ENCODE measurements around the gene C6orf136. TPM values are rescaled to one million over a fixed set of nuclear protein-coding genes. Genes with fewer than 3 reads are reported as not detected.
A peak's percentile ranks its signal among the peaks of the same experiment; 100 is the strongest.

C6orf136 gene
- total RNA-seq, 4 donors from 2014 or later: 13.4 to 31.7 (median 23.8) TPM

DNA sequence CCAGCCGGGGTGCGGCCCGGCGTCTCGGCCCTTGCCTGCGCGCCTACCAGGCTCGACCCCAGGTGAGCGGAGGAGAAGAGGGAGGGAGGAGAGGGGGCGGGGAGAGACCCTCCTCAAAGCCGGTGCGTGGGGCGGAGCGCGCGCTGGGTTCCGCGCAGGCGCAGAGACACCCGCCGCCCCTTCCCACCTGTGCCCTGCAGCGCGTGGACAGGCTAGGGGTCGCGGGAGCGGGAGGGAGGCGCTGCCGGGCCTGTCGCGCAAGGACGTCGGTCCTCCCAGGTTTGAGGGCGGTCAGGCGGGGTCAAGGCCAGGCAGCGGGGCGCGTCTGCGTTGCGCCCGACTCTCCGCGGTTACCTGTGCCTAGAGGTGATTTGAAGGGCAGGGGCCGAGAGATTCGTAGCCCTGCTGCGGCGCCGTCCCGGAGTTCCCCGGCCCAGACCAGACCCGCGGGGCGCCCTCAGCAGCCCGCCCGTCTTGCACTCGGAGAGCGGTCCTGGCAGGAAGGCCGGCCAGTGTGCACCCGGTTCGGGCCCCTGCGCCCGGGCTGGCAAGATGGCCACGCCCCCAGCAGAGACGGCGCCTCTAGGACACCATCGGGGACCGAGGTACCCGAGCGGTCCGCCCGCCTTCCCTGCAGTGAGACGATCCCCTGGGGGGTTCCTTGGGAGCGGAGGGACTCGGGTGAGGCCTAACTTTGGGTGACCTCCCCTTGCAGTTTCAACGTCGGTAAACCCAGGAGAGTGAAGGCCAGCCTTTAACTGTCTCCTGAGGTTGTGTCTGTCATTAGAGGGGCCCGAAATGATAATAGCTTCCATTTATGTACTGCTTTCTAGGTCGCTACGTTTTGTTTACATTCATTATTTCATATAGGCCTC is 546 bp downstream of the C6orf136 start:
- peak; percentile 81 for DNase-seq
- WGBS, 2 donors: 0 to 1% methylated on average over 12 to 33 of the region's 78 CpGs
- Histone ChIP-seq H3K4me3 (replicated peaks in 1 of 3) (peak overlapping the region; percentile 67 to 83 (median 72)), H3K27me3 (no peaks in the 10 kb centered on the region), H3K9me3 (no peaks in the 10 kb centered on the region), H3K36me3 (peaks cover 14 to 18% of the 10 kb centered on the region in 2 donors), H3K27ac (peak overlapping the region; percentile 84 to 95 (median 92)), H3K4me1 (peaks cover 6 to 18% of the 10 kb centered on the region in 2 donors)
- TF ChIP-seq POLR2A (IDR thresholded peaks at IDR 0.05): peak in 1 of 2 donors; percentile 75
- TF ChIP-seq, protein P1, sequence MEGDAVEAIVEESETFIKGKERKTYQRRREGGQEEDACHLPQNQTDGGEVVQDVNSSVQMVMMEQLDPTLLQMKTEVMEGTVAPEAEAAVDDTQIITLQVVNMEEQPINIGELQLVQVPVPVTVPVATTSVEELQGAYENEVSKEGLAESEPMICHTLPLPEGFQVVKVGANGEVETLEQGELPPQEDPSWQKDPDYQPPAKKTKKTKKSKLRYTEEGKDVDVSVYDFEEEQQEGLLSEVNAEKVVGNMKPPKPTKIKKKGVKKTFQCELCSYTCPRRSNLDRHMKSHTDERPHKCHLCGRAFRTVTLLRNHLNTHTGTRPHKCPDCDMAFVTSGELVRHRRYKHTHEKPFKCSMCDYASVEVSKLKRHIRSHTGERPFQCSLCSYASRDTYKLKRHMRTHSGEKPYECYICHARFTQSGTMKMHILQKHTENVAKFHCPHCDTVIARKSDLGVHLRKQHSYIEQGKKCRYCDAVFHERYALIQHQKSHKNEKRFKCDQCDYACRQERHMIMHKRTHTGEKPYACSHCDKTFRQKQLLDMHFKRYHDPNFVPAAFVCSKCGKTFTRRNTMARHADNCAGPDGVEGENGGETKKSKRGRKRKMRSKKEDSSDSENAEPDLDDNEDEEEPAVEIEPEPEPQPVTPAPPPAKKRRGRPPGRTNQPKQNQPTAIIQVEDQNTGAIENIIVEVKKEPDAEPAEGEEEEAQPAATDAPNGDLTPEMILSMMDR (IDR thresholded peaks at IDR 0.05): no peak
- intact Hi-C loops (cut with DNase I): no loop called here

DNA sequence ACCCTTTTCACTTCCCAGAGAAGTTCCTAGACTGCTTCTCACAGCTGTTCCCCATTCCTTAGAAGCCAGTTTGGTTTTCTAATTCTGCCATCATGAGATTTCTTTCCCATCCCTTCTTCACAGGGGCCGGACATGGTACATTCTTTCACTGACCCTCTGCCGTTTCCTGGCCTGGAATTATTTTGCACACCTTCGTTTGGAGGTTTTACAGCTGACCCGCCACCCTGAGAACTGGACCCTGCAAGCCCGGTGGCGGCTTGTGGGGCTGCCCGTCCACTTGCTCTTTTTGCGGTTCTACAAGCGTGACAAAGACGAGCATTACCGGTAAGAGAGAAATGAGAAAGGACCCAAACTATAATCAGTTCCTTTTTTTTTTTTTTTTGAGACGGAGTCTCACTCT is 4.2 kb downstream of the C6orf136 start:
- Histone ChIP-seq H3K27ac (no peak overlapping the region), H3K4me3 (replicated peaks in 1 of 3) (no peak overlapping the region), H3K27me3 (no peaks in the 10 kb centered on the region), H3K9me3 (no peaks in the 10 kb centered on the region), H3K4me1 (peaks cover 6 to 14% of the 10 kb centered on the region in 2 donors), H3K36me3 (peaks cover 51 to 55% of the 10 kb centered on the region in 2 donors)
- intact Hi-C loops (cut with DNase I): no loop called here
- 93 to 94% methylated on average over 12 of the region's 12 CpGs for WGBS, 2 donors
- DNase-seq: no peak
- TF ChIP-seq POLR2A (IDR thresholded peaks at IDR 0.05): no peak
- TF ChIP-seq, protein P1 (IDR thresholded peaks at IDR 0.05): no peak

DNA sequence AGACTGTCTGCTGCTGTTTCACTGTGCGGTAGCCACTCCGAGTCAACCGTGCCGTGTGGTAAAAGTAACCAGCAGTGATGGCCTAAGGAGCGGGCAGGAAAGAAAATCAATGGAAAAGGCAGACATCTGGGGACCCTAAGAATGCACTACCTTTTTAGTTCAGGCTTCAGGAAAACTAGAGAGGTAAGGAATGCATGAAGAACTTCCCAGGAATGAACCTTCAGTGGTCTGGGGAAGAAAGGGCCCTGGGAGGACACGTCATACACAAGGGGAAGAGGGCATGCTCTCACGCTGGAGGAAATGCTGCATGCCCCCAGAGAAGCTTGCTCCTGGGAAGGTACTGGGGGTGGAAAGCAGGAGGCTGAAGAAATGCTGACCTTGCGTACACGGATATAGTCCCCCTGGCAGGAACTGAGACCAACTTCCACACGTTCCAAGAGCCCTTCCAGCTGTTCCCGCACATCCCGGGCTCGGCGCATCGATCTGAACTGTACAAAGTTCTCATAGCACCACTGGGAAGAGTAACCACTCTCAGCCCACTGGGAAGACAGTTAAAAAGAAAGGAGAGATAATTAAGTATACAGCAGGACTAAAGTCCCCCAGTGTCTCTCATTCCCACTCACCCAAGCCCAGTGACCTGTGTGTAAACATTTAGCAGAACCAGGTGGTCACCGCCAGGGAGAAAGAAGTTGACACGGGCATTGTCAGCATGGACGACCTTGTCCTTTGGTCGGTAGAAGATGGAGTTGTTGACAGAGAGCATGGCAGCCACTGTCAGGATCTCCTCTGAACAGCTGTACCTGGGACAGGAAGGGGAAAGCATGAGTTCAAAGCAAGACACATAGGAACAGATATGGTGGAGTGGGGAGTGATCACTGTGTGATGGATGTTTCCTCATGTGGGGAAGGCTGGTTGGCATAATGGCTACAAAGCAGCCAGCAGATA is 8.1 kb downstream of the C6orf136 start:
- Histone ChIP-seq H3K27me3 (no peaks in the 10 kb centered on the region), H3K4me3 (replicated peaks in 1 of 3) (no peak overlapping the region), H3K36me3 (peaks cover 72 to 90% of the 10 kb centered on the region in 2 donors), H3K4me1 (no peaks in the 10 kb centered on the region), H3K27ac (no peak overlapping the region), H3K9me3 (no peaks in the 10 kb centered on the region)
- WGBS, 2 donors: 92 to 95% methylated on average over 19 of the region's 19 CpGs
- DNase-seq: no peak
- TF ChIP-seq POLR2A (IDR thresholded peaks at IDR 0.05): no peak
- TF ChIP-seq, protein P1 (IDR thresholded peaks at IDR 0.05): no peak
- intact Hi-C loops (cut with DNase I): no loop called here

DNA sequence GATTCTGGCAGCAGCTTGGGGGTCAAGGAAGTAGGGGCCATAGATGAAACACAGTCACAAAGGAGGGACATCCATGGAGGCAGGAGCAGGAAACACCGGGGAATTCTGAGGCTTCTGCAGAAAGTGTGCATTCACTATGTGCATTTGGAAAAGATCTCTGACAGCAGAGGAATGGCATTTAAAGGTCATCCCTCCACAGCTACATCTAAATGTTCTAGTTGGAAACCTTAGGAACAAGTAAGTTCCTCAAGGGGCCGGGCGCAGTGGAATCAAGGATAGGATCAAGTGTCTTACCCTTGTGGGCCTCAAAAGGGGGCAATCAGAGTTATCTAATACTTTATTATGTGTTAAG is 8.8 kb downstream of the C6orf136 start:
- no peaks in the 10 kb centered on the region for H3K27me3 ChIP-seq
- peaks cover 73 to 92% of the 10 kb centered on the region in 2 donors for H3K36me3 ChIP-seq
- TF ChIP-seq POLR2A (IDR thresholded peaks at IDR 0.05): no peak
- TF ChIP-seq, protein P1 (IDR thresholded peaks at IDR 0.05): no peak
- no peaks in the 10 kb centered on the region for H3K4me1 ChIP-seq
- no peaks in the 10 kb centered on the region for H3K9me3 ChIP-seq
- no peak for DNase-seq
- no peak overlapping the region for H3K27ac ChIP-seq
- WGBS, 2 donors: 97% methylated on average over 3 of the region's 3 CpGs
- H3K4me3 ChIP-seq (replicated peaks in 1 of 3): no peak overlapping the region
- intact Hi-C loops (cut with DNase I): no loop called here

All from thyroid gland (tissue), 4 donors.